GM18526 (cell line): ENCODE data around the gene LCN1.

ENCODE experiments used
- POLR2A ChIP-seq: IDR thresholded peaks from 3 replicates; pipeline ENCODE4 v1.6.1; 2011; ENCODE audit not compliant: insufficient read length; ENCODE audit errors: extremely low read depth

The LCN1 gene

DNA sequence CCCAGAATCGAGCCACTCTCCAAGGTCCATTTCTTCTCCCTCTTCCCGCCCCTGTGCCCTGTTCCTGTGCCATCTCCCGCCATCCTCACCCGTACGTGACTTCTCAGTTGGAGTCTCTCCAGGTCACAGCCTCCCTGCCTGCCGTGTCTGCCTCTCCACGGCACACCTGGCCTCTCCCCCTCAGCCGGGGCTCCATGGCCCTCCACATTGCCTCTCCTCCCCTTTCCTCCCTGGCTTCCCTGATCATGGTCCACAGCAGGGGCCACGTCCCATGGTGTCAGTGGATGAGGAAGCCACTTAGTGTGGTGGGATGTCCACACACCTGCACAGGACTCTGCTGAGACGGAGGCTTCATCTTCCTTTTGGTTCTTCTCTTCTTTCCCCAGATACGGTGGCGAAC is 42.6 kb downstream of the LCN1 start:
- no peak for TF ChIP-seq POLR2A

DNA sequence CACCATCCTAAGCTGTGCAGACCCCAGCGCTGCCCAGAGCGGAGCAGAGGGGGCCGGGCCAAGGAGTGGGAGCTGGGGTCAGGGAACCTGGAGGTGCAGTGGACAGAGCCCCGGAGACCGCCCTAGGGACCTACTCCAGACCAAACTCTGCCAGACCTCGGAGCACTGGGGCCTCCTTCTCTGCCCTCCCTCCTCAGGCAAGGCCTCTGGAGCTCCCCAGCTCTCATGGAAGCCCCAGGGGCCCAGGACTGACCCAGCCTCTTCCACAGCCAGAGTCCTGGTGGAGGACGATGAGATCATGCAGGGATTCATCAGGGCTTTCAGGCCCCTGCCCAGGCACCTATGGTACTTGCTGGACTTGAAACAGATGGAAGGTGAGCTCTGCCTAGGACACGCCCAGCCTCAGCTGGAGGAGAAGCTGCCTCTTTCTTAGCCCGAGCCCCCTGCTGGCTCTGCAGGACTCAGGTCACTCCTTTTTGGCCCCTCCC is 43.9 kb downstream of the LCN1 start:
- TF ChIP-seq POLR2A, result no peak

- TF ChIP-seq POLR2A, result no peak
Measured at GRCh38 chr9:135565636-135566035, 44.4 kb downstream of the LCN1 start.

- TF ChIP-seq POLR2A, result no peak
Measured at GRCh38 chr9:135566552-135566951, 45.3 kb downstream of the LCN1 start.

- TF ChIP-seq POLR2A, result no peak
Measured at GRCh38 chr9:135567311-135567710, 46.1 kb downstream of the LCN1 start.

DNA sequence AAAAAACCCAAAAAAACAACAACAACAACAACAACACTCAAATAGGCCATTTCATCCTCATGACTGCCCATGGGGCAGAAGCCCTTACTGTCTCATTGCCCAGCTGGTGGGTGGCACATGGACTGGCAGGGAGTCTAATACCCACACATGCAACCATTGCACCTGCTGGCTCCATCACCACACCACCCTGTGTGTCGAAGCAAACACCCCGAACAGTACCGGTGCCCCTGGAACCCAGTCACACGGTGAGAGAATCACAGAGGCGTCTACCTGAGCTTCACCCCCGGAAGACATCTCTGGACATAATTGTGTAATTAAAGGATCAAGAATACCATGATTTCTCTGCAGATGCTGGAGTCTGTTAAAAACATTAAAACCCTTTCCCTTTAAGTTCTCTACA is 46.8 kb downstream of the LCN1 start:
- TF ChIP-seq POLR2A, result no peak

- no peak for TF ChIP-seq POLR2A
Measured at GRCh38 chr9:135570456-135570855, 49.2 kb downstream of the LCN1 start.

GRCh38 chr9:135572233-135572632 is 51.0 kb downstream of the LCN1 start:
- TF ChIP-seq POLR2A, result no peak

DNA sequence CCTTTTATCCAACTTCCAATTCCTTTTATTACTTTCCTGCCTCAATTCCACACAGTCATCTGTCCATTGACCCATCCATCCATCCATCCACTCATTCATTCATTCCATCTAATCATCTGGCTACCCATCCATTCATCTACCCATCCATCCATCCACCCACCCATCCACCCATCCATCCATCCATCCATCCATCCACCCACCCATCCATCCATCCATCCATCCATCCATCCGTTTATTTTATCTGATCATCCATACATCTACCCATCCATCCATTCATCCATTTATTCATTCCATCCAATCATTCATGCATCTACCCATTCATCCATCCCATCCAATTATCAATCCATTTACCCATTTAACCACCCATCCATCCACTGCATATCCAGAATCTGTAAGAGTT is 51.9 kb downstream of the LCN1 start:
- no peak for TF ChIP-seq POLR2A

- TF ChIP-seq POLR2A, result no peak
Measured at GRCh38 chr9:135574331-135574730, 53.1 kb downstream of the LCN1 start.

GRCh38 chr9:135574943-135575342 is 53.7 kb downstream of the LCN1 start:
- TF ChIP-seq POLR2A, result no peak
